ENCODE measurements around the gene MAPKBP1. TPM values are rescaled to one million over a fixed set of nuclear protein-coding genes. Genes with fewer than 3 reads are reported as not detected.

The MAPKBP1 gene
- total RNA-seq, 1 donor from 2014 or later = 36.6 TPM

DNA sequence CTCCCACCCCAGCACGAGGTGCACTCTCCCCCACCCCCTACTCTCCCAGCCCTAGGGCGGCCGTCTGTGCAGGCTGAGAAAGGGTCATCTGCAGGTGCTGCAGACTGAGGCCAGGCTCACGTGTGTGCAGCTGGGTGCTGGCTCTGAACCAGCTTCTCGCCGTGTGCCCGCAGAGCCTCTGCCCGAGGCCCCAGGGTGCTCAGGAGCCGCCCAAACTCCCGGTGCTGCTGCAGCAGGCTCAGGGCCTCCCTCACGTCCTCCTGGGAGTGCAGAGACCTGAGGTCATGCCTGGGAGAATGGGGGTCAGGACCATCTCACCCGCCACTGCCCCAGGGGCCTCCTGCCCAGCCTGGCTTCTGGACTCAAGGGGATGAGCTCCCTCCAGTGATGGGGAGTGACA, 102.4 kb downstream of the MAPKBP1 start:
- H3K4me1 Mint-ChIP-seq = peaks cover 5% of the 10 kb centered on the region
- no peak for TF ChIP-seq CTCF (conservative IDR thresholded peaks at IDR 0.05)
- no peaks in the 10 kb centered on the region for H3K9me3 Mint-ChIP-seq
- H3K36me3 Mint-ChIP-seq (ENCODE audit: low read depth) = no peaks in the 10 kb centered on the region
- no peak overlapping the region for H3K4me3 Mint-ChIP-seq
- no peak overlapping the region for H3K27ac Mint-ChIP-seq (ENCODE audit: unreplicated experiment)
- peaks cover 14% of the 10 kb centered on the region for H3K27me3 Mint-ChIP-seq (ENCODE audit: low read depth)
- no peak for DNase-seq (ENCODE audit: low read depth, low spot score)

Small RNAs within 50 kb of the gene (microRNA-seq; reads per million reads assigned to microRNA genes)
- not detected for gene MIR4310

Other genes starting within 250 kb of the MAPKBP1 start
- 86.5 and 91.1 TPM in 2 replicates for gene RPAP1, start 230.2 kb upstream of the MAPKBP1 start, total RNA-seq
- gene TYRO3, start 215.3 kb upstream of the MAPKBP1 start, total RNA-seq = 71.7 and 74.7 TPM in 2 replicates
- gene MGA, start 114.1 kb upstream of the MAPKBP1 start, total RNA-seq = 50.5 and 52.3 TPM in 2 replicates
- gene JMJD7, start 53.6 kb downstream of the MAPKBP1 start, total RNA-seq = 14.8 and 16.6 TPM in 2 replicates
- 5.7 and 8.5 TPM in 2 replicates for gene PLA2G4B, start 64.4 kb downstream of the MAPKBP1 start, total RNA-seq
- gene SPTBN5, start 119.6 kb downstream of the MAPKBP1 start, total RNA-seq = 0.77 and 1.1 TPM in 2 replicates
- 8.3 and 9.3 TPM in 2 replicates for gene EHD4, start 198.1 kb downstream of the MAPKBP1 start, total RNA-seq
- not detected in 2 replicates for gene PLA2G4E, start 246.6 kb downstream of the MAPKBP1 start, total RNA-seq

Measured in neural crest cell (in vitro differentiated cells).